Erythroblast (primary cell): ENCODE data around the gene PIWIL4.

Experiments used
- GATA1 ChIP-seq: IDR thresholded peaks from 2 replicates; pipeline ENCODE4 v1.6.1; 2011; ENCODE audit warnings: low read depth, mild to moderate bottlenecking, control low read depth, low read length, moderate library complexity
- POLR2A ChIP-seq: IDR thresholded peaks from 2 replicates; pipeline ENCODE4 v1.6.1; 2011; ENCODE audit warnings: mild to moderate bottlenecking, low read length

GRCh38 chr11:94661444-94661843 lies 94.3 kb downstream of the PIWIL4 start:
- no peak for TF ChIP-seq POLR2A
- no peak for TF ChIP-seq GATA1
